Tongue (tissue), 2 donors: ENCODE data around the gene MCCD1. TPM values are rescaled to one million over a fixed set of nuclear protein-coding genes. Genes with fewer than 3 reads are reported as not detected.
"Not testable (repeated sequence)": the region's sequence is repeated elsewhere in the genome, so short reads cannot be mapped to it uniquely, and the experiment has no call there.

Experiments used
- DNase-seq: peaks from one replicate; pipeline ENCODE4 v3.0.0-alpha.2; 2015
- total RNA-seq: library from RNA; depleted of rRNA; stranded (reverse); fragments of >200 nt; gene quantifications from one replicate; pipeline ENCODE4 v1.2.3, GENCODE V29; 2014

MCCD1 gene, protein sequence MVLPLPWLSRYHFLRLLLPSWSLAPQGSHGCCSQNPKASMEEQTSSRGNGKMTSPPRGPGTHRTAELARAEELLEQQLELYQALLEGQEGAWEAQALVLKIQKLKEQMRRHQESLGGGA
- total RNA-seq: not detected

DNA sequence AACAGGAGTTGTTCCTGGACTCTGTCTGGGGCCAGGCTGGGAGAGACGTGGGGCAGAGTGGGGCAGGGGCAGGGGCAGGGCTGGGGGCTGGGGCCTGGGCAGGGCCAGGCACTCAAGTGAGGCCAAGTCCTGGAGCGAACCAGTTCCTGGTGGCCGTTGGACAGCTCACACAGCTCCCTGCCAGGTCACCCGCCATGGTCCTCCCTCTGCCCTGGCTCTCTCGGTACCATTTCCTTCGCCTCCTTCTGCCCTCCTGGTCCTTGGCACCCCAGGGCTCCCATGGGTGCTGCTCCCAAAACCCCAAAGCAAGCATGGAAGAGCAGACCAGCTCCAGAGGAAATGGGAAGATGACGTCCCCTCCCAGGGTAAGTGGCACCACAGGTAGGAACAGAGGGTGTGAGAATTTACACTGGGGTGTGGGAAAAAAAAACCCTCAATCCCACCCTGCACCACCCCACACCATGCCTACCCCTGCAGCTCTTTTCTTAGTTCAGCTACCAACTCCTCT, at the start of gene MCCD1:
Gene MCCD1 (plus strand): TSS at position 142 of the 508 bp plus-strand sequence. CDS start 53 bp downstream, at position 195.
- DNase-seq: no peak

- no peak for DNase-seq
Observed at GRCh38 chr6:31479151-31479932, 49.4 kb upstream of the MCCD1 start.

GRCh38 chr6:31479933-31480535, 48.7 kb upstream of the MCCD1 start:
- DNase-seq: no peak

- no peak for DNase-seq
Observed at GRCh38 chr6:31480574-31480973, 48.2 kb upstream of the MCCD1 start.

DNA sequence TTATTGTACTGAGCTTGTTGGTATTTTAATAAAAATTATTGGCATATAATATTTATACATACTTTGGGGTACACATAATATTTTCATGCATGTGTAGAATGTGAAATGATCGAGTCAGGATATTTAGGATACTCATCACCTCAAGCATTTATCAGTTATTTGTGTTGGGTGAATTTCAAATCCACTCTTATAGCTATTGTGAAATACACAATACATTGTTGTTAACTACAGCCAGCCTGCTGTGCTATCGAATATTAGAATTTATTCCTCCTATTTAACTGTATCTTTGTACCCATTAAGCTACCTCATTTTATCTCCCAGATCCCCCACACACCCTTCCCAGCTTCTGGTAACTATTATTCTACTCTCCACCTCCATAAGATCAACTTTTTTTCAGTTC, 45.4 kb upstream of the MCCD1 start:
- no peak for DNase-seq

DNA sequence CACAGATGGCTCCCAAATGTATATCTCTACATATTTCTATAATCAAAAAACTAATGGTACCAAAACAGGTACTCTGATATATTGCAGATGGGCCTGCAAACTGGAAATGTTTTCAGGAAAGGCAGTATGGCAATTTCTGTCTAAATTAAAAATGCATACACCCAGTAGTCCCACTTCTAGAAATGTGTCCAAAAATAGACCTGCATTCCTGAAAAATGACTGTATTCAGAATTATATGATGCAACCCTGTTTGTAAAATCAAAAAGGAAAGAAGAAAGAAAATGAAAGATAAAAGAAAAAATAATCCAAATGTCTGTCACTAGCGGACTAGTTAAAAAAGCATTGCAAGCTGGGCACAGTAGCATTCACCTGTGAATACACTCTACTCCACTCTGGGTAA, 43.7 kb upstream of the MCCD1 start:
- no peak for DNase-seq

- DNase-seq: not testable (repeated sequence)
Observed at GRCh38 chr6:31486065-31486837, 42.5 kb upstream of the MCCD1 start.

- DNase-seq: not testable (repeated sequence)
Observed at GRCh38 chr6:31487674-31488073, 41.1 kb upstream of the MCCD1 start.

GRCh38 chr6:31489086-31489485, 39.7 kb upstream of the MCCD1 start:
- DNase-seq: no peak

DNA sequence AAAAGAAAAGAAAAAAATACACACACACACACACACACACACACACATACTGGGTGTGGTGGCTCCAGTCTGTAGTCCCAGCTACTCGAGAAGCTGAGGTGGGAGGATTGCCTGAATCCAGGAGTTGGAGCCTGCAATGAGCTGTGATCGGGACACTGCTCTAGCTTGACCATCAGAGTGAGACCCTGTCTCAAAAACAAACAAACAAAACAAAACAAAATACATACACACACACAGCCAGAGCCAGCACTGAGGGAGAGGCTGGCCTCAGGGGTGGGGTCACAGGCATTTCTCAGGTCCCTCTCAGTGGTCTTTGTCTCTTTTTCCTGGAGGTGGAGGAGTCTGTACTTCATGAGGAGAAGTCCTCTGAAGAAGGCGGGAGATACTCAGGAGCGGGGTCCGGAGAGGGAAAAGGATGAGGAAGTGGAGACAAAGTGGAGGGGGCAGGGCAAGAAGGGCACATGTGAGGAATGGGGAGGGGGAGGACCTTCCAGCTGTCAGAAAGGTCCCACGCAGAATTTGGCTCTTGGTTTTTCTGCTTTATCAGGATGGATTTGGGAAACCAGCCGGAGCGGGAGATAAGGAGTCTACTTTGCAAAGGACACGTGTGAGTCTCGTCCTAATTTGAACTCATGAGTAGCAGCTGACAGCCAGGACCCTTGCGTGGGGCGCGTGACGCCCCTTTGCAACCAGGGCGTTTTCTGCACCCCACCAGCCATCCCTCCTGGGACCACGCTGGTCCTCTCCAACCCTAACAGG, 38.5 kb upstream of the MCCD1 start:
- no peak for DNase-seq

DNA sequence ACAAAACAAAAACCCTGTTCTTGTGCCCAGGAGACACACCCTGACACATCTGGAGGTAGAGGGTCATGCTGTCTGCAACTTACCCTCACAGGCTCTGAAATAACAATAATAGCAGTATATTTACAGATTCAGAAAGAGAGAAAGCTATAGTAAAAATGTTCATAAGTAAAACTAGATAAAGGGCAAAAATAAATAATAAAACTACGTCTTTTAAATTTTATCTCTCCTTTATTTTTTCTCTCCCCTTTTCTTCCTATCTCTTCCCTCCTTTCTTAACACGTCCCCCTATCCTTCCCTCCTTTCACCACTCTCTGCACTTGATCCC, 35.2 kb upstream of the MCCD1 start:
- not testable (repeated sequence) for DNase-seq

- DNase-seq: peak; percentile 64
Observed at GRCh38 chr6:31493875-31494694, 34.7 kb upstream of the MCCD1 start.

- no peak for DNase-seq
Observed at GRCh38 chr6:31495580-31495979, 33.2 kb upstream of the MCCD1 start.

DNA sequence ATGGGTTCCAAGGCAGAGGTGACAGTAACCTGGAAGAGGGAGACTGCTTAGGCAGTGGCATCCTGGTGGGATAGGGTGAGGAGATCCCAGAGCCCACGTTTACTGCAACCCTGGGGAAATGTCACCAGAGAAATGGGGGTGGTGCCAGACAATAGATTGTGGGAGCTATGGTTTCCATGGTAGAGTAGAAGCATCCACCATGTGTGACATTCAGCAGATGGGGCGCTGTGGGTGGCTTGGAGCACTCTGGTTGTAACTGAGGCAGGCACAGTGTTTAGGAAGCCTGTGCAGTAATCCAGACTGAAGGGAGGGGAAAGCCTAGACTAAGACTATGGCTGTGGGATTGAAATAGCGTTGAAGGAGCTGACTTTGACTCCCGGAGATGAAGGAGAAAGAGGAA, 31.9 kb upstream of the MCCD1 start:
- not testable (repeated sequence) for DNase-seq

- DNase-seq: peak; percentile 59
Observed at GRCh38 chr6:31497531-31498476, 31.0 kb upstream of the MCCD1 start, which contains the start of gene MICB. Gene MICB (plus strand): TSS chr6:31498145. CDS start chr6:31498194, 49 bp downstream.

DNA sequence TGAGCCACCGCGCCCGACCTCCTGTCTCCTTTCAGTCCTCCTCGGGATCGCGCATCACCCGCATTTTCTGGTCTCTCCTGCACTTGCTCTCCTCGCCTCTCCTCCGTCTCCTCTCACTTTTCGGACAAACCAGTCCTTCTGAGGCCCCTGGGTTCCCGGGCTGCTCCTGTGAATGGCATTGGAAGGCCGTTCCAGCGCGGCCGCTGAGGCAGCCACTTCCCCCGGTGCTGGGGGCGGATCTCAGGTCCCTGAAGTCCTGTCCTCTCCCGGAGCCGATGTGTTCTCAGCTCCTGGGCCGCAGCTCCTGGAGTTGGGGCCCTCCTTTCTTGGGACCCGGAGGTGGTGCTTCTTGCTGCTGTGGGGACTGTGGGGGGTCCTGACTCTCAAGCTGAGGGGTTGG, 30.0 kb upstream of the MCCD1 start:
- no peak for DNase-seq

DNA sequence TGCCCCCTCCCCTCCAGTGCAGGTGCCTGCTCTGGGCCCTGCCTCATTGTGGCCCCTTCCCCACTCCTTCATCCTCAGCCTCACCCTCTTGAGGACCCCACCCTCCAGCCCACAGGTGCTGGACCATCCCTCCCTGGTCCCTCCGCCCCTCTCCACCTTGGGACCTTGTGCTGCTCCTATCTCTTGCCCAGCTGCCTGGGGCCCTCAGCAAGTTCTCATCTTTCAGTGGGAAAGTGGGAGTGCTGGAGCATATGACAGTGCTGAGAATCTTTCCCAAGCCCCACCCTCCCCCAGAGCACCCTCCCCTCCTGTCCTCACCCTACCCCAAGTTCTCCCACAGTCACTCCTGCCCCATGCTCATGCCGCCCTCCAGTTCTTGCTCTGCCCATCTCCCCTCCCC, 29.1 kb upstream of the MCCD1 start:
- DNase-seq: not testable (repeated sequence)

DNA sequence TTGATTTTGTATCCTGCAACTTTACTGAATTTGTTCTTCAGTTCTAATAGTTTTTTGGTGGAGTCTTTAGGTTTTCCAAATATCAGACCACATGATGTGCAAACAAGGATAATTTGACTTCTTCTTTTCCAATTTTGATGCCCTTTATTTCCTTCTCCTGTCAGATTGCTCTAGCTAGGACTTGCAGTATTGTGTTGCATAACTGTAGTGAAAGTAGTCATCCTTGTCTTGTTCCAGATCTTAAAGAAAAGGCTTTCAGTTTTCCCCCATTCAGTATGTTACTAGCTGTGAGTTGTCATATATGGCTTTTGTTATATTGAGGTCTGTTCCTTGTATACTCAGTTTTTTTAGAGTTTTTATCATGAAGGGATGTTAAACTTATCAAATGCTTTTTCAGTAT, 26.2 kb upstream of the MCCD1 start:
- DNase-seq: no peak

GRCh38 chr6:31509036-31509435, 19.7 kb upstream of the MCCD1 start:
- not testable (repeated sequence) for DNase-seq

- no peak for DNase-seq
Observed at GRCh38 chr6:31510007-31510406, 18.8 kb upstream of the MCCD1 start.
